ENCODE data around the gene PMVK.

- TF ChIP-seq CHD1 (IDR thresholded peaks at IDR 0.05; ENCODE audit: low read depth, low read length): no peak
- no peak for TF ChIP-seq POLR2A (IDR thresholded peaks at IDR 0.05; ENCODE audit: low read depth, low read length)
- no peak for TF ChIP-seq SMC3 (IDR thresholded peaks at IDR 0.05; ENCODE audit: low read depth, low read length)
- no peak for TF ChIP-seq RCOR1 (IDR thresholded peaks at IDR 0.05; ENCODE audit: insufficient replicate concordance, low read length)
Measured at GRCh38 chr1:154951901-154952657, 15.6 kb upstream of the PMVK start.

Data from IMR-90 (cell line).